Ecto neural progenitor cell (in vitro differentiated cells): ENCODE results near the gene CABLES1.
A peak's percentile ranks its signal among the peaks of the same experiment; 100 is the strongest.
"Not testable (repeated sequence)": the region's sequence is repeated elsewhere in the genome, so short reads cannot be mapped to it uniquely, and the experiment has no call there.

Experiments
- DNase-seq: peaks from one replicate; pipeline ENCODE4 v3.0.0-alpha.2; 2018; ENCODE audit warnings: low spot score

Gene CABLES1

GRCh38 chr18:23240609-23240930, 105.3 kb downstream of the CABLES1 start:
- DNase-seq, result no peak

DNA sequence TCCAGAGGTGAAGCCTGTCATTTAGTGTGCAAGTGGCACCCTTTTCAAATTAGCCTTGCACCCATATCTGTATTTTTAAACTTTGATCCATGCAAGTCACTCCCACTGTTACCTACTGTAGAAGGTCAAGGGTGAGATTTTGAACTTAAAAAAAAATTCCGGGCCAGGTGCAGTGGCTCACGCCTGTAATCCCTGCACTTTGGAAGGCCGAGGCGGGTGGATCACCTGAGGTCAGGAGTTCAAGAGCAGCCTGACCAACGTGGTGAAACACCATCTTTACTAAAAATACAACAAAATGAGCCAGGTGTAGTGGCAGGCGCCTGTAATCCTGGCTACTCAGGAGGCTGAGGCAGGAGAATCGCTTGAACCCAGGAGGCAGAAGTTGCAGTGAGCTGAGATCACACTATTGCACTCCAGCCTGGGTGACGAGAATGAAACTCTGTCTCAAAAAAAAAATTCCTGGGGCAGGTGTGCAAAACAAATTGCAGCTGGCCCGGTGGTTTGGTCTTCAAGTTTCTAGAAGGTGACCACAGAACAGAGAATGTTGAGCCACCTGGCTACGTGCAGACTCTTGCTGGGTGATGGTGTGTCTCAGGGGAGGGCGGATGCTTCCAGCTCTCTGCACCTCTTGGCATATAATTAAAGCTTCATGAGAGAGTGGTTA, 106.7 kb downstream of the CABLES1 start:
- DNase-seq, result not testable (repeated sequence)

DNA sequence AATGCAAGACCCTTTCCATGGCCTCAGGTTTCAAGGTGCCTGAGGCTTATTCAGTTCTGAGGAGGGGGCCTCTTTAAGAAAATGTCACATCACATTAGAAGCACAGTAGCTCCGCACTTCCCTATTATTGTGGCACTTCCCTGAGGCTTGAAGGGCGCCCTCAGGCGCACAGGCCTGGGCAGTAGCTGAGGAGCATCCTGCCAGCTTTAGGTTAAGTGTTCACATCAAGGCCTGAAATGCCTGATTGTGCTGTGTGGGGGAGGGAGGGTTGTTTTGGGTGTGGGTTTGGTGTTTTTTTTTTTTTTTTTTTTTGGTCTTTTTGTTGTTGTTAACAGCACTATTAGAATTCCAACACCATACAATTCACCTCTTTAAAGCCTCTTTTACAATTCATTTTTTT, 107.9 kb downstream of the CABLES1 start:
- DNase-seq, result no peak

GRCh38 chr18:23243816-23244215, 108.5 kb downstream of the CABLES1 start:
- no peak for DNase-seq

GRCh38 chr18:23244401-23244800, 109.1 kb downstream of the CABLES1 start:
- DNase-seq, result no peak

DNA sequence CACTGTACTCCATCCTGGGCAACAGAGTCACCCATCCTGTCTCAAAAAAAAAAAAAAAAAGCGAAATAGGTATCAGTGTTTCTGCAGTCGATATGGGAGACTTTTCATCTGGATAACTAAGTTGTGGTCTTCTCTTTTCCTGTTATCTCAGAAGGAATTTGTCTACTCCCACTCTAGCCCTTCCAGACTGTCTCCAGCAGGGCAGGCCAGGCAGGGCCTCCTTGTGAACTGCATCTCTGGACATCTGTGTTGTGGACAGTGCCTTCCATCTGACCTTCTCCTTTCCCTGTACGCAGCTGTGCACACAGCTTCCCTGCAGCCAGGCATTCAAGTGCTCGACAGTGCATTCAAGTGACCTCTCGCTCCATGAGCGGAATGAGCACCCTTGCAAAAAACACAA, 110.2 kb downstream of the CABLES1 start:
- DNase-seq, result no peak

DNA sequence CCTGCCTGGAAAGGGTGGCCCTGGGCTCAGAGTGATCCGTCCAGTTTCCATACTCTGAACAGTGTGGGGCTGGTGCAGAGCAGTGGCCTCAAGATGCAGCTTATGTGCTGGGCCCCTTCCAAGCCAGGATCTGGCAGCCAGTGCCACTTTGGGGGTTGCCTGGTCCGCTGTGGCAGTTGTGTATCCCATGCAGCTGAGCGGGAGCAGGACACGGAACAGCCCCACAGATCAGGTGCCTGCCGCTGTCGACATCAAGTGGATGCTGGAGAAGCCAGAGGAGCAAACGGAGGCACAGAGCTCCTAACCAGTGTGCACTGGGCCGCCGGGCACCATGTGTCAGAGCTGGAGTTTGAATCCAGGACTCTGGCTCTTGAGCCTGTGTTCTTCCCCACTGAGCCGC, 112.0 kb downstream of the CABLES1 start:
- DNase-seq, result no peak

GRCh38 chr18:23247896-23248295, 112.6 kb downstream of the CABLES1 start:
- no peak for DNase-seq

DNA sequence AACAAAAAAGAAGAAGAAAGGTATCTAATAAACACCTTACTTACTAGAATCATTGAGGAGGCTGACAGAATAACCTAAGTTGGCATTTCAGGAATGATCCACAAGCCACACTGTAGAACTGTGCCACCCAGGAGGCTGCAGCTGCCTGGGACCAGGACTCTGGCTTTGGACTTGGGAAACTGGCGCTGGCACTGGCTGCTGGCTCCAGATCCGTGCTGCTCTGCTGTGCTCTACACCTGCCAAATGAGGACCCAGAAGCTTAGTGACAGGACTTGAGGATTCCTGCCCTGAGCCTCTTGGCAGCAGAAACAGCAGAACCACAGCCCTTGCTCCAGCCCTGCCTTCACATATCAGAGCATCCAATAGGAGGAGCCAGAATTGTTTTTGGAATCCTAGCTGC, 113.5 kb downstream of the CABLES1 start:
- DNase-seq, result no peak

- no peak for DNase-seq
Measured at GRCh38 chr18:23249348-23249747, 114.1 kb downstream of the CABLES1 start.

DNA sequence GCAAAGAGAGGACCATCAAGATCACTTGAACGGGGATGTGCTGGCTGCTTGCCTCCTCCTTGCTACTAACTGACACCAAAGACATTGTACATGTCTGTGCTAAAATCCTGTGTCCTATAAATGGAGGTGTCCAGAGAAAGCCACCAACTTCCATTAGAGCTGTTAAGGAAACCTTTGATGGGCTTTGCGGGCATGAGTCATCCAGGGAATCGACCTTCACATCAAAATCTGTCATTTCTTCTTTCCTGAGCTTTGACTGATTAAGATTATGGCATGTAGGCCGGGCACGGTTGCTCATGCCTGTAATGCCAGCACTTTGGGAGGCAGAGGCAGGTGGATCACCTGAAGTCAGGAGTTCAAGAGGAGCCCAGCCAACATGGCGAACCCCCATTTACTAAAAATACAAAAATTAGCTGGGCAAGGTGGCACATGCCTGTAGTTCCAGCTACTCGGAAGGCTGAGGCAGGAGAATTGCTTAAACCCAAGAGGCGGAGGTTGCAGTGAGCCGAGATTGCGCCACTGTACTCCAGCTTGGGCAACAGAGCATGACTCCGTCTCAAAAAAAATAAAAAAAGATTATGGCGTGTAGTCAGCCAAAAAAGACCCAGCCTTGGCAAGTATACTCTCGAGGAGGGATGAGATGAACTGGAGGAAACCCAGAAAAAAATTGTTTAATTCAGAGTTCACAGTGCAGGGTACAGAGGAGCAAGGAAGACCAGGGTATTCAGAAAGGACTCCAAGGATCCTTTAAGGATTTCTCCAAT, 115.8 kb downstream of the CABLES1 start:
- DNase-seq, result no peak

GRCh38 chr18:23253630-23254029, 118.3 kb downstream of the CABLES1 start:
- no peak for DNase-seq

DNA sequence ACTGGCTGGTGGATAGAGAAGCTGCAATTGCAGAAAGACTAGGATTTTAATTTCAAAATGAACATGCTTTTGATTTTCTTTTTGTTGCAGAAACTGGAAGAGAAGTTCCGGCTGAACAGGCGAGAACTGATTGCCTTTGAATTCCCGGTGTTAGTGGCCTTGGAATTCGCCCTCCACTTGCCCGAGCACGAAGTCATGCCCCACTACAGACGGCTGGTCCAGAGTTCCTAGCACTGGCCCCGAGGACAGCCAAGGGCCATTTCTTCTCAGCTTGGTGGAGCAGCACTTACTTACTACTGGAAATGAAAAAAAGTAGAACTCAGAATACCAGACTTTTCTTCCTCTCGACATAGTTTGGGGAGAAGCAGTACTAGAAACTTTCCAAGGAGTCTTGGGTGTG, 121.9 kb downstream of the CABLES1 start:
- no peak for DNase-seq

- DNase-seq, result no peak
Measured at GRCh38 chr18:23257686-23258565, 122.6 kb downstream of the CABLES1 start.

DNA sequence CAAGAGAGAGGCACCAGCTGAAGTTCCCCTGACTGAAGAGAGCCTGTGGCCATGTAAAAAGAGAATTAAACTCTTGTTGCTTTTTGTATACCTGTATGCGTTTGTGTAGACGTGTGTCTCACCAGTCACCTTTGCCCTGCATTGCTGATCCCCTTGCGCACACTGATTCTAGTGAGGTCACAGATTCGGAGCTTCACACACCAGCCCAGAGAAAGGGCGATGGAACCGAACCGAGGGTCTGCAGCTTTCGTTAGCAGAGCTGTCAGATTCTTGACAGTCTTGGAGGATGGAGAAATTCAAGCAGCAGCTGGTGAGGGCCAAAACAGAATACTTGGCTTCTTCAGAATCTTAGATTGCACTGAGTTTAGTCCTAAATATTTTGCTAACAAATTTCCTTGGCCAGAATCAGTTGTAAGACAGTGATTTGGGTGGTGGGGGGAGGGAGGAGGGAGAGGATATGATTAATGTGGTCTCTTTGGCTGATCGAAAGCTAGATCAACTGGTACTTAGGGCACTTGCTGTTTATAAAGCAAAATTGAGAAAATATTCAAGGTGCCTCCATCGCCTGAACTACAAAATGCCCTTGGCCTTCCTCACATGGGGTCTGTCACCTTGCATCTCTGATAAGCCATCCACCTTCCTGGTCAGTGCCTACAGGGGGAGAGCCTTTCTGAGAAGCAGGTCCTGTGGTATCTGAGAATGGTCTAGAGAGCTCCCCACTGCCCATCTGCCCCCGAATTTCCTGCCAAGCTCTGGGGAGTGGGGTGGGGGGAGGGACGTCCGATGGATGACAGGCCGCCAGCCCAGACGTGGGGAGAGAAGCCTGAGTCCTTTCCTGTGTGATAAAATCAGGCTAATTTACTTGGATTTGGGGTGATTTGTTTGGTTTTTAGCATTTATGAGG, 123.5 kb downstream of the CABLES1 start:
- no peak for DNase-seq

- DNase-seq, result peak; percentile 93
Measured at GRCh38 chr18:23259701-23260681, 124.7 kb downstream of the CABLES1 start.

DNA sequence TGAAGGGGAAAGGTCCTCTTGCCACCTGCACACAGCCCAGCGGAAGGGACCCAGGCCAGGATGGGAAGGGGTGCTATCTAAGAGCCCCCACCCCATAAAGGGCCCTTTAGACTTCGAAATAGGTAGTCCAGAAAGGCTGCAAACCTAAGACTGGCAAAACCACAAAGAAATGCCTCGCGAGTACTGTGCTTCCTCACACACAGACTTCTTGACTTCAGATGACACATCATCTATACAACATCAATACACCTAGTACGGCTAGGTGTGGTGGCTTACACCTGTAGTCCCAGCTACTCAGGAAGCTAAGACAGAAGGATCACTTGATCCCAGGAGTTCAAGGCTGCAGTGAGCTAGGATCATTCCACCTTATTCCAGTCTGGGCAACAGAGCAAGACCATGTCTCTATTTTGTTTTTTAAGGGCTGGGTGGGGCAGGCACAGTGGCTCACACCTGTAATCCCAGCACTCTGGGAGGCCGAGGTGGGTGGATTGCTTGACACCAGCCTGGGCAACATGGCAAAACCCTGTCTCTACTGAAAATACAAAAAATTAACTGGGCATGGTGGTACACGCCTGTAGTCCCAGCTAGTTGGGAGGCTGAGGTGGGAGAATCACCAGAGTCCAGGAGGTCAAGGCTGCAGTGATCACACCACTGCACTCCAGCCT, 125.8 kb downstream of the CABLES1 start:
- DNase-seq, result no peak

GRCh38 chr18:23263551-23264235, 128.4 kb downstream of the CABLES1 start:
- DNase-seq, result no peak

DNA sequence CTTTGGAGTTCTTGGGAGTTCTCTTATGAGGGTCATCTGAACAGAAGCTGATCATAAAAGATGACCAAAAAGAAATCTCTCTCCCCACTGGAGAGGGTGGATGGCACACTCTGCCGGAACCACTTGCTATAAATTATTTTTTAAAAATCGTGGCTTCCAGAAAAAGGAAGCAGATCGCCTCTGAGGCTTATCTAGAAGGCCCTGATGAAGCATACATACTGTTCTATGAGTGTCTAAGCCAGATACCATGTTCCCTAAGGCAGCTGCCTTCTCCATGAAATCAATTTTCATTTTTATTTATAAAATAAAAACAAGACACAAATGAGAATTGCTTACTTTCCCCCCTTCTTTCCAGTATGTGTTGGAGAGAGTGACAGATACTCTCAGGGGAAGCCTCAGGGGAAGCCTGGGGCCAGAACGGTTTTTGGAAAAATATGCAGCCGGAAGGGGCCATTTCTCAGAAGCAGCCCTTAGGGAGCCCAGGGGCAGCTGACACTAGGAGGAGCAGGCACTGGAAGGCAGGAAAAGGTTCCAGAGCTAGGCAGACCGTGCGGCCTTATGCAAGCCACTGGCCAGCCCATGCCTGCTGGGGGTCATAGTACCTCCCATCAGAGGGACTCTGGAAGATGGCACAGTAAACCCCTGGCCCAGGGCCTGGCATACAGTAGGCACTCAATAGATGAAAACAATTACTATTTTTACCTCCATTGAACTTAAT, 130.6 kb downstream of the CABLES1 start:
- DNase-seq, result no peak
